RWPE2 (cell line): ENCODE measurements around the gene FSCN2.
A peak's percentile ranks its signal among the peaks of the same experiment; 100 is the strongest.

Experiments used
- ATAC-seq: fragments of 200-7000 bp; cut with Tn5 transposase; 3 replicates; pipeline ENCODE4 v1.9.1; 2021; ENCODE audit warnings: low read depth
- DNase-seq: peaks from one replicate; pipeline ENCODE4 v3.0.0-alpha.2; 2020; ENCODE audit warnings: low spot score
- H3K27ac ChIP-seq: fragments of 450-650 bp; 2 replicates; pipeline ENCODE4 v1.5.1; 2017; ENCODE audit warnings: mild to moderate bottlenecking; ENCODE audit not compliant: poor library complexity, severe bottlenecking
- H3K27me3 ChIP-seq: fragments of 250-450 bp; sonication (Bioruptor Pico); 2 replicates; pipeline ENCODE4 v1.5.1; 2021; ENCODE audit warnings: mild to moderate bottlenecking, moderate library complexity; ENCODE audit not compliant: insufficient read depth, poor library complexity, severe bottlenecking
- H3K36me3 ChIP-seq: fragments of 250-450 bp; sonication (Bioruptor Pico); 2 replicates; pipeline ENCODE4 v1.5.1; 2020; ENCODE audit warnings: low read depth, mild to moderate bottlenecking, moderate library complexity
- H3K4me1 ChIP-seq: fragments of 250-450 bp; sonication (Bioruptor Pico); 2 replicates; pipeline ENCODE4 v1.5.1; 2021; ENCODE audit warnings: mild to moderate bottlenecking, moderate library complexity; ENCODE audit not compliant: insufficient read depth, poor library complexity, severe bottlenecking
- H3K4me3 ChIP-seq: fragments of 250-450 bp; sonication (Bioruptor Pico); 2 replicates; pipeline ENCODE4 v1.5.1; 2021; ENCODE audit warnings: mild to moderate bottlenecking, moderate library complexity; ENCODE audit not compliant: severe bottlenecking
- H3K9me3 ChIP-seq: fragments of 250-450 bp; sonication (Bioruptor Pico); 2 replicates; pipeline ENCODE4 v1.5.1; 2021; ENCODE audit warnings: mild to moderate bottlenecking, moderate library complexity; ENCODE audit not compliant: severe bottlenecking
- TF ChIP-seq, protein P1 (sequence below): fragments of 450-650 bp; IDR thresholded peaks from one replicate; pipeline ENCODE4 v1.5.1; 2017; ENCODE audit warnings: mild to moderate bottlenecking, moderate library complexity; ENCODE audit not compliant: poor library complexity, severe bottlenecking

Gene FSCN2

GRCh38 chr17:81481815-81482505 lies 46.2 kb upstream of the FSCN2 start:
- no peaks in the 10 kb centered on the region for H3K4me1 ChIP-seq
- DNase-seq (peak; percentile 63), ATAC-seq (no peak)
- peak overlapping the region; percentile 24 for H3K4me3 ChIP-seq
- TF ChIP-seq, protein P1, sequence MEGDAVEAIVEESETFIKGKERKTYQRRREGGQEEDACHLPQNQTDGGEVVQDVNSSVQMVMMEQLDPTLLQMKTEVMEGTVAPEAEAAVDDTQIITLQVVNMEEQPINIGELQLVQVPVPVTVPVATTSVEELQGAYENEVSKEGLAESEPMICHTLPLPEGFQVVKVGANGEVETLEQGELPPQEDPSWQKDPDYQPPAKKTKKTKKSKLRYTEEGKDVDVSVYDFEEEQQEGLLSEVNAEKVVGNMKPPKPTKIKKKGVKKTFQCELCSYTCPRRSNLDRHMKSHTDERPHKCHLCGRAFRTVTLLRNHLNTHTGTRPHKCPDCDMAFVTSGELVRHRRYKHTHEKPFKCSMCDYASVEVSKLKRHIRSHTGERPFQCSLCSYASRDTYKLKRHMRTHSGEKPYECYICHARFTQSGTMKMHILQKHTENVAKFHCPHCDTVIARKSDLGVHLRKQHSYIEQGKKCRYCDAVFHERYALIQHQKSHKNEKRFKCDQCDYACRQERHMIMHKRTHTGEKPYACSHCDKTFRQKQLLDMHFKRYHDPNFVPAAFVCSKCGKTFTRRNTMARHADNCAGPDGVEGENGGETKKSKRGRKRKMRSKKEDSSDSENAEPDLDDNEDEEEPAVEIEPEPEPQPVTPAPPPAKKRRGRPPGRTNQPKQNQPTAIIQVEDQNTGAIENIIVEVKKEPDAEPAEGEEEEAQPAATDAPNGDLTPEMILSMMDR: no peak
- no peaks in the 10 kb centered on the region for H3K27me3 ChIP-seq
- no peaks in the 10 kb centered on the region for H3K9me3 ChIP-seq
- no peak overlapping the region for H3K27ac ChIP-seq
- H3K36me3 ChIP-seq: no peaks in the 10 kb centered on the region

DNA sequence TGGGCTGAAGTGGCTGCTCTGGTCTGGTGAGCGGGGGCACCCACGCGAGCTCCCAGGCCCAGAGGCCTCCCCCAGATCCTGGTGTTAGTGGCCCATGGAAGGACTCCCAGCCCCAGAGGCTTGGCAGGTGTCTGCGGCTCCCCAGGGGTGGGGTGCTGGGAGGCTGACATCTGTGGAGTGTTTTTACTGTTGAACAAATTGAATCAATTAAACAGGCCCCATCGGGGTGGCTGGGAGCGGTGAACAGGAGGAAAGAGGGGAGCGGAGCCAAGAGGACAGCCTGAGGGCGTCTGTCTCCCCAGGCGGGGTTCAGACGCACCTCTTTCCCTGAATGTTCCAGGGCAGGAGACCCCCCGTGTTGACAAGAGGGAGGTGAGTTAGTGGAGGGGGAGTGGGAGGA lies 45.5 kb upstream of the FSCN2 start:
- Histone ChIP-seq H3K27me3 (no peaks in the 10 kb centered on the region), H3K36me3 (no peaks in the 10 kb centered on the region), H3K4me3 (no peak overlapping the region), H3K27ac (no peak overlapping the region), H3K9me3 (no peaks in the 10 kb centered on the region), H3K4me1 (peaks cover 3% of the 10 kb centered on the region)
- DNase-seq: peak; percentile 61
- no peak for ATAC-seq
- TF ChIP-seq, protein P1: no peak

- Histone ChIP-seq H3K4me3 (no peak overlapping the region), H3K27ac (no peak overlapping the region), H3K27me3 (no peaks in the 10 kb centered on the region)
Observed at GRCh38 chr17:81483085-81483861, 44.9 kb upstream of the FSCN2 start.

DNA sequence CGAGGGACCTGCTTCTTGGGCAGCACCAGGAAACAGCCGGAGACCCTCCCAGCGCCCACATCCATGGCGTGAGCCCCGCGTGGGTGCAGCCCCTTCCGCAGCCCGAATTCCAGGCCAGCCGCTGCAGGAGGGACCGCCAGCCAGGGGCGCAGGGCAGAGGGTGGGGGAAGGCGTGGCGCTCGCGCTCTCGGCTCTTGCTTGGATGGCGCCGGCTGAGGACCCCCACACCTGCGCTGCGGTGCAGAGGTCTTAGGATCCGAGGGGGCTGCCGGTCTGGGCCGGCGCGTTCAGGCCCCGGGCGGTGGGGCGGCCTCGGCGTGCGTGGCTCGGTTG lies 44.3 kb upstream of the FSCN2 start:
- peak; percentile 71 for DNase-seq
- Histone ChIP-seq H3K4me3 (no peak overlapping the region), H3K4me1 (peaks cover 3% of the 10 kb centered on the region), H3K9me3 (no peaks in the 10 kb centered on the region), H3K27ac (no peak overlapping the region), H3K36me3 (no peaks in the 10 kb centered on the region), H3K27me3 (no peaks in the 10 kb centered on the region)
- TF ChIP-seq, protein P1: no peak
- no peak for ATAC-seq

More at GRCh38 chr17:81483085-81483861, 44.9 kb upstream of the FSCN2 start:
- ATAC-seq (no peak), DNase-seq (peak; percentile 73)
- Histone ChIP-seq H3K9me3 (no peaks in the 10 kb centered on the region), H3K4me1 (peaks cover 3% of the 10 kb centered on the region), H3K36me3 (no peaks in the 10 kb centered on the region)
- TF ChIP-seq, protein P1: no peak
